Retinal pigment epithelial cell (primary cell): ENCODE results near the gene UBE3A.

Source experiments
- DNase-seq: peaks from one replicate; pipeline ENCODE4 v3.0.0-alpha.2; 2010; ENCODE audit warnings: low read depth
- H3K4me3 ChIP-seq: 2 replicates; pipeline ENCODE4 v1.5.1; 2011; ENCODE audit warnings: mild to moderate bottlenecking, low read length, control low read depth, moderate library complexity
- TF ChIP-seq, protein P1 (sequence below): conservative IDR thresholded peaks from 2 replicates; pipeline ENCODE4 v1.5.1; 2011; ENCODE audit warnings: low read depth, low read length, control low read depth, inconsistent platforms

Gene UBE3A

DNA sequence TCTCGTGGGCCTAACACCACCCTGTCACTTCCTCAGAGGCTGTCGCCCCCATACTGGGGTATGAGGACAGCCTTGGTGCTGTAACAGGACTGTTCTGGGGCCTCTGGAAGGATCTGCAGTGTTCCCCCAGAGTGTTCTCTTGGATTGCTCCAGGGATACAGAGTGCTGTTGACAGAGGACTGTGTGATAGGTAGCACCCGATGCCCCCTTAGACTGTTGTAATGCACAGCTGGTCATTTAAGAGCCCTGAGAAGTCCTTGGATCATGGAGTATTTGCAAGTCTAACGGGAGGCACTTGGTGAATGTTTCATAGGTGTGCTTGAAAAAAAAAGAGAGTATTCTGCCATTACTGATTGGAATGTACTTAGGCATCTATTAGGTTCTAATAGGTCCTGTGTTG lies 35.4 kb upstream of the UBE3A start:
- no peak for DNase-seq
- no peak overlapping the region for H3K4me3 ChIP-seq
- TF ChIP-seq, protein P1, sequence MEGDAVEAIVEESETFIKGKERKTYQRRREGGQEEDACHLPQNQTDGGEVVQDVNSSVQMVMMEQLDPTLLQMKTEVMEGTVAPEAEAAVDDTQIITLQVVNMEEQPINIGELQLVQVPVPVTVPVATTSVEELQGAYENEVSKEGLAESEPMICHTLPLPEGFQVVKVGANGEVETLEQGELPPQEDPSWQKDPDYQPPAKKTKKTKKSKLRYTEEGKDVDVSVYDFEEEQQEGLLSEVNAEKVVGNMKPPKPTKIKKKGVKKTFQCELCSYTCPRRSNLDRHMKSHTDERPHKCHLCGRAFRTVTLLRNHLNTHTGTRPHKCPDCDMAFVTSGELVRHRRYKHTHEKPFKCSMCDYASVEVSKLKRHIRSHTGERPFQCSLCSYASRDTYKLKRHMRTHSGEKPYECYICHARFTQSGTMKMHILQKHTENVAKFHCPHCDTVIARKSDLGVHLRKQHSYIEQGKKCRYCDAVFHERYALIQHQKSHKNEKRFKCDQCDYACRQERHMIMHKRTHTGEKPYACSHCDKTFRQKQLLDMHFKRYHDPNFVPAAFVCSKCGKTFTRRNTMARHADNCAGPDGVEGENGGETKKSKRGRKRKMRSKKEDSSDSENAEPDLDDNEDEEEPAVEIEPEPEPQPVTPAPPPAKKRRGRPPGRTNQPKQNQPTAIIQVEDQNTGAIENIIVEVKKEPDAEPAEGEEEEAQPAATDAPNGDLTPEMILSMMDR, result no peak

DNA sequence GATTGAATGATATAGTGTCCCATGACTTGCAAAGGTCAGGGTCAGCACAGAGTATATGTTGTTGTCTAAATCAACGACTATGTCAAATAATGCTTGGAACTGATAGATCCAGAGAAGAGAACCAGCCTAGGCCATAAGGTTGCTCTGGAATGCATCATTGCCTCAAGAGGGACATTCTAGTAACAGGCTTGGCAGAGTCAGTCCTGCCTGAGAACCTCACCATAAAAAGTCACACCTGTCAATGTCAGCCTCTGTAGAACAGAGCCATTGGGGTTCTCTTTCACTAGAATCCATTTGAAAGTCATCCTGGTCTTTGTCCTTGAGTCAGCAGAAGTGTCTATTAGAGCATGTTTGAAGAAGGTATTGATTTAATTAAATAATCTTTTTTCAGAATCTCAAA lies 31.4 kb upstream of the UBE3A start:
- TF ChIP-seq, protein P1, result no peak
- no peak for DNase-seq
- H3K4me3 ChIP-seq, result no peak overlapping the region

DNA sequence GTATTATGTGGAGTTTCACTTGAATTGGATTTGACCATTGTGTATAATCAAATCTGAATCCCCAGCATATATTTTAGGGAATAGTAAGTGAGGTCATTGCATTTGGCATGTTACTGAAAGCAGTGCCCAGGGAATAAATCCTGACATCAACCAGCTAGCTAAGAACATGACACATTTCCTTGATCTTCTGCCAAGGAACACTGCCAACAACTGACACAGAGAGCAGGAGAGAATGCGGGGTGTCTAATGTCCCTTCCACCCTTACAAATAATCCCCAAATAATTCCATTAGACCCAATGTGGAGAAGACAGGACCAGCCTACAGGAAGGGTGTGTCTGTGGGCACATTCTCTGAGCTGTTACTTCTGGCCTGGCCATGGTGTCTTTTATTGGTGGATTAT lies 30.6 kb upstream of the UBE3A start:
- no peak overlapping the region for H3K4me3 ChIP-seq
- DNase-seq, result peak; percentile 59
- TF ChIP-seq, protein P1, result no peak

DNA sequence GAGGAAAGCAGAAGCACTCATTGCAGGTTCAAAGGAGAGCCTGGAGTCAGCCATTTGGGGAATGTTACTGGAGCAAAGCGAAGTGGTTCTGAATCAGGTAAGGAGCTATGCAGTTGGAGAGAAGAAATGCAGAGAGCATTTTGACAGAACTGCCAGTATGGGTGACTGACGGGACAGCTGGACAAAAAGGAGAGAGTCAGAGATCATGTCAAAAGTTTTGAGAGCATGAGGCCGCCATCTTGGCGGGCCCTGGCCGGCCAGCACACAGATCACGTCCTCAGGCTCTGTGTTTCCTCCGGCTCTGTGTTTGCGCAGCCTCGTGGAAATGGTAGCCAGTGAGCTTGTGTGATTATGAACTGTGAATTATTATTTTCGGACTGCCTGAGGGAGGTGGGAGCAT lies 29.8 kb upstream of the UBE3A start:
- DNase-seq, result no peak
- TF ChIP-seq, protein P1, result no peak
- H3K4me3 ChIP-seq, result no peak overlapping the region

DNA sequence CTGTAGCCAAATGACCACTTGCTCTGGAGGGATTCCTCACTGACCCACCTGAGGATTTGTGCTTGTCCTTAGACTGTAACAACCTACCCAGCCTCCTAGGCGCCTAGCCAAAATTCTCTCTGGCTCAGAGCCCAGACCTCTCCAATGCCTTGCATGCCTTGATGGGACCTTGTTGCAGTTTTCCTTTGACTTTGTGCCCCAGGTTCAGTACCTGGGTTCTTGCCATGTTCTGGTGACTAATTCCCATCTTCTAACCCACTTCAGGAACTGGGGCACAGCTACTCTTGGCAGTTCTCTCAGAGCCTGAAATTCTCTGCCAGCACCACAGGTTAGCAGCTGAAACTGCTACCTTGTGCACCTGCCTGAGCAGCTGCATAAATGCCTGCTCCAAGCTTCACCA lies 27.0 kb upstream of the UBE3A start:
- no peak for DNase-seq

DNA sequence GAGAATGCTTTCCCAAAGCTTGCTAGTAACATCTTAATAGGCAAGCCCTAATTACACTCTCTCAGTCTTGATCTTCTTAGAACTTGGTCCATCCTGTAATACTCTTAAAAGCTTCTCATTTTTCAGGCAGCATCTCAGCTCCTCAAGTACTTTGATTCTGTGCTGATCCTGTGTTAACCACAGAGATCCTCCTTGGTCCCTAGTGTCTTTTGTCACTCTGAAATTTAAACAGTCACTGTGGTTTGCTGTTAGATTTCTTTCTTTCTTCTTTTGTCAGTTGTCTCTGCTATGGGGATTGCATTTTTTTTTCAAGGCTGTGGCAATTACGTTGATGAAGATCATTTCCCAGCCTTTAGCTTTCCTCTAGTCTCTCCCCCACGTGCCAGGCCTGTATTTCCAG lies 26.0 kb upstream of the UBE3A start:
- TF ChIP-seq, protein P1, result no peak
- H3K4me3 ChIP-seq, result no peak overlapping the region
- no peak for DNase-seq

More for the DNA sequence above, 27.0 kb upstream of the UBE3A start:
- H3K4me3 ChIP-seq, result no peak overlapping the region
- TF ChIP-seq, protein P1, result no peak

DNA sequence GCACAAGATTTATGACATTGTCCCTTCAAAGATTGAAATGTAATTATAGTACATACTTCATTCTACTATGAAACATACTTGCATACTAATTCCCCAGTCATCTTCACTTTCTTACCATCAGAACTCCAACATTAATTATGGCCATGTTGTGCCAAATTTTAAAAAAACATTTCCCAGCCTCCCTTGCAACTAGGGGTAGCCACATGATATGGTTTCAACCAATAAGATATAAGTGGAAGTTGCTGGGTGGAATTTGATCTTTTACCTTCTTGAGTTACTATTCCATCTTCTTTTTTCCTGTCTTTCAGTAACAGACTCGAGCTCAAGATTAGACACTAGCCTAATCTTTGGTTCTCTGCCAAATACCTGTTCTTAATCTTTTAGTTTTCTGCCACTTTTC lies 25.6 kb upstream of the UBE3A start:
- DNase-seq, result no peak
- H3K4me3 ChIP-seq, result no peak overlapping the region
- TF ChIP-seq, protein P1, result no peak
